Stimulated activated CD4-positive, alpha-beta T cell treated with anti-CD3 and anti-CD28 coated beads, Interleukin-1b, Interleukin-23, amount 100 ng/mL, for 48 hours (primary cell): ENCODE measurements around the gene ALOX12.
"Not testable (repeated sequence)": the region's sequence is repeated elsewhere in the genome, so short reads cannot be mapped to it uniquely, and the experiment has no call there.

Experiments used
- DNase-seq: peaks from one replicate; pipeline ENCODE4 v3.0.0-alpha.2; 2020

Gene ALOX12

GRCh38 chr17:6995500-6996255 lies at the start of gene ALOX12:
TSS of gene ALOX12 (plus strand) at chr17:6996049. CDS start at chr17:6996118, 69 bp downstream.
- DNase-seq, result no peak

GRCh38 chr17:6947745-6948144 lies 48.1 kb upstream of the ALOX12 start:
- no peak for DNase-seq

GRCh38 chr17:6948562-6948961 lies 47.3 kb upstream of the ALOX12 start:
- peak; percentile 18 for DNase-seq

- DNase-seq, result no peak
Measured at GRCh38 chr17:6948976-6949375, 46.9 kb upstream of the ALOX12 start.

GRCh38 chr17:6950938-6951337 lies 44.9 kb upstream of the ALOX12 start:
- not testable (repeated sequence) for DNase-seq

- no peak for DNase-seq
Measured at GRCh38 chr17:6953689-6954088, 42.2 kb upstream of the ALOX12 start.

- no peak for DNase-seq
Measured at GRCh38 chr17:6959700-6960099, 36.1 kb upstream of the ALOX12 start.

GRCh38 chr17:6969323-6969726 lies 26.5 kb upstream of the ALOX12 start:
- no peak for DNase-seq

- DNase-seq, result no peak
Measured at GRCh38 chr17:6970992-6971391, 24.9 kb upstream of the ALOX12 start.

- DNase-seq, result not testable (repeated sequence)
Measured at GRCh38 chr17:6979440-6979839, 16.4 kb upstream of the ALOX12 start.

GRCh38 chr17:6981426-6981825 lies 14.4 kb upstream of the ALOX12 start:
- DNase-seq, result no peak

GRCh38 chr17:6985266-6985665 lies 10.6 kb upstream of the ALOX12 start:
- no peak for DNase-seq

GRCh38 chr17:6986676-6987075 lies 9.2 kb upstream of the ALOX12 start:
- no peak for DNase-seq

GRCh38 chr17:6989779-6990178 lies 6.1 kb upstream of the ALOX12 start:
- no peak for DNase-seq

GRCh38 chr17:6993613-6994056 lies 2.2 kb upstream of the ALOX12 start:
- DNase-seq, result not testable (repeated sequence)

GRCh38 chr17:6994118-6994598 lies 1.7 kb upstream of the ALOX12 start:
- no peak for DNase-seq

- DNase-seq, result no peak
Measured at GRCh38 chr17:6994666-6995256, 1.1 kb upstream of the ALOX12 start.

GRCh38 chr17:6996256-6997011 lies 585 bp downstream of the ALOX12 start:
- no peak for DNase-seq

- DNase-seq, result no peak
Measured at GRCh38 chr17:6997171-6997570, 1.3 kb downstream of the ALOX12 start.

- no peak for DNase-seq
Measured at GRCh38 chr17:6998855-6999508, 3.1 kb downstream of the ALOX12 start.

GRCh38 chr17:7001318-7001961 lies 5.6 kb downstream of the ALOX12 start:
- DNase-seq, result peak; percentile 39

- no peak for DNase-seq
Measured at GRCh38 chr17:7002288-7003047, 6.6 kb downstream of the ALOX12 start.
